NCI-H1436 treated with DMSO at 0.1 percent for 48 hours (cell line): ENCODE results near the gene NBL1.

Source experiments
- DNase-seq: peaks from one replicate; lab custom pipeline; 2025; lab: John Stamatoyannopoulos, UW

Gene NBL1

GRCh38 chr1:19643602-19644394 lies at the start of gene NBL1:
Gene NBL1 (plus strand): TSS chr1:19644311. CDS start chr1:19655031, 10,720 bp downstream.
- no peak for DNase-seq

- DNase-seq: no peak
These were observed 47.9 kb upstream of the NBL1 start for GRCh38 chr1:19596065-19596713.

GRCh38 chr1:19596714-19597495 lies 47.2 kb upstream of the NBL1 start:
- DNase-seq: peak; percentile 86

GRCh38 chr1:19597496-19598309 lies 46.4 kb upstream of the NBL1 start:
- DNase-seq: no peak

GRCh38 chr1:19599810-19600209 lies 44.3 kb upstream of the NBL1 start:
- no peak for DNase-seq

- no peak for DNase-seq
These were observed 41.6 kb upstream of the NBL1 start for GRCh38 chr1:19602486-19602885.

- no peak for DNase-seq
These were observed 38.1 kb upstream of the NBL1 start for GRCh38 chr1:19605967-19606366.

GRCh38 chr1:19606817-19607642 lies 37.1 kb upstream of the NBL1 start:
- DNase-seq: no peak

GRCh38 chr1:19608232-19608631 lies 35.9 kb upstream of the NBL1 start:
- DNase-seq: no peak

- DNase-seq: no peak
These were observed 33.7 kb upstream of the NBL1 start for GRCh38 chr1:19610282-19610981.

GRCh38 chr1:19612530-19612929 lies 31.6 kb upstream of the NBL1 start:
- DNase-seq: no peak

GRCh38 chr1:19613171-19613703 lies 30.9 kb upstream of the NBL1 start:
- DNase-seq: no peak

- no peak for DNase-seq
These were observed 28.7 kb upstream of the NBL1 start for GRCh38 chr1:19615438-19615837.

GRCh38 chr1:19616489-19616888 lies 27.6 kb upstream of the NBL1 start:
- DNase-seq: no peak

GRCh38 chr1:19617376-19617775 lies 26.7 kb upstream of the NBL1 start:
- no peak for DNase-seq

- no peak for DNase-seq
These were observed 25.7 kb upstream of the NBL1 start for GRCh38 chr1:19618428-19618827.

- no peak for DNase-seq
These were observed 24.3 kb upstream of the NBL1 start for GRCh38 chr1:19619697-19620384.

- DNase-seq: no peak
These were observed 23.3 kb upstream of the NBL1 start for GRCh38 chr1:19620786-19621185.

GRCh38 chr1:19621274-19621950 lies 22.7 kb upstream of the NBL1 start:
- DNase-seq: no peak
